Measurements from ENCODE around the gene PRSS50. TPM values are rescaled to one million over a fixed set of nuclear protein-coding genes. Genes with fewer than 3 reads are reported as not detected.

The PRSS50 gene
- polyA plus RNA-seq, 1 of the 3 experiments (the other 2 are of a cell fraction): not detected

GRCh38 chr3:46680298-46680826 lies 37.3 kb downstream of the PRSS50 start (continued):
- TF ChIP-seq ZBTB33 (IDR thresholded peaks at IDR 0.05; ENCODE audit: borderline replicate concordance, low read depth) (no peak), GATA2 (CRISPR knock-in tag; IDR thresholded peaks at IDR 0.05) (no peak)

- no peak overlapping the region for H3K4me3 ChIP-seq (ENCODE audit: low read depth in 2 of 2, low read length in 1 of 2)
- no peaks in the 10 kb centered on the region for H3K9me3 ChIP-seq
- H3K9me2 ChIP-seq: no peaks in the 10 kb centered on the region
- H2AFZ ChIP-seq (ENCODE audit: low read depth): no peak overlapping the region
- H3K9ac ChIP-seq: no peak overlapping the region
- H3F3A ChIP-seq (replicated peaks; ENCODE audit: insufficient read depth): no peaks in the 10 kb centered on the region
- no peak overlapping the region for H3K27ac ChIP-seq (ENCODE audit: low read depth in 2 of 2, low read length in 1 of 2)
- H4K20me1 ChIP-seq (ENCODE audit: insufficient read depth): no peaks in the 10 kb centered on the region
- ChIA-PET CTCF (interaction anchor here (0.6 kb wide), 1 partner anchor 15 kb away, joined by 3 read pairs; no protein-coding TSS in a partner anchor), POLR2A (no interaction called here)
- no peaks in the 10 kb centered on the region for H3K36me3 ChIP-seq (replicated peaks in 1 of 2; ENCODE audit: control insufficient read depth in 1 of 2, insufficient read depth in 2 of 2, low read length in 1 of 2)
- DNase-seq: no peak
- WGBS (ENCODE audit: low lambda C conversion rate): 63% methylated on average over 5 of the region's 5 CpGs
- H3K27me3 ChIP-seq (ENCODE audit: insufficient read depth): no peaks in the 10 kb centered on the region
- H3K79me2 ChIP-seq (ENCODE audit: insufficient read depth): no peaks in the 10 kb centered on the region
- H3K4me1 ChIP-seq (ENCODE audit: control insufficient read depth in 1 of 2, insufficient read depth in 2 of 2, low read depth in 1 of 2, low read length in 1 of 2): peaks cover 0 to 9% of the 10 kb centered on the region in 2 experiments; a peak in 1 of 4 replicates
- no peak overlapping the region for H3K4me2 ChIP-seq
- TF ChIP-seq ZBTB33 (IDR thresholded peaks at IDR 0.05; ENCODE audit: borderline replicate concordance, low read depth): no peak
- TF ChIP-seq USF2 (IDR thresholded peaks at IDR 0.05; ENCODE audit: borderline replicate concordance, low read depth, low read length): no peak
- no peak for TF ChIP-seq MXI1 (IDR thresholded peaks at IDR 0.05; ENCODE audit: low read depth, low read length)
- no peak for TF ChIP-seq YY1 (IDR thresholded peaks at IDR 0.05; ENCODE audit: low read depth)
- no peak for TF ChIP-seq GATA2 (CRISPR knock-in tag; IDR thresholded peaks at IDR 0.05)
- no peak for TF ChIP-seq IRF3 (IDR thresholded peaks at IDR 0.05; ENCODE audit: low read depth, low read length)
- TF ChIP-seq SMC3 (IDR thresholded peaks at IDR 0.05; ENCODE audit: low read depth, low read length): no peak
- no peak for TF ChIP-seq REST (IDR thresholded peaks at IDR 0.05; ENCODE audit: low read depth, low read length)
- TF ChIP-seq RAD21 (IDR thresholded peaks at IDR 0.05; ENCODE audit: low read length): no peak
Measured at GRCh38 chr3:46679681-46680080, 38.0 kb downstream of the PRSS50 start.
